K562 (cell line): ENCODE results near the gene PEX10.

Source experiments
- CREB1 ChIP-seq, 2 experiments: sonication (generic) in 1 of 2; formaldehyde crosslinking in 1 of 2; IDR thresholded peaks; 2 replicates each; pipeline versions ENCODE4 v1.6.1 to v1.8.0; 2012 to 2022; ENCODE audit warnings: inconsistent platforms in 1 of 2, mild to moderate bottlenecking in 1 of 2, missing genetic modification reagents in 1 of 2, moderate library complexity in 1 of 2
- EHMT2 ChIP-seq: fragments of 450-650 bp; IDR thresholded peaks from 2 replicates; pipeline ENCODE4 v1.6.1; 2018; ENCODE audit warnings: antibody characterized with exemption
- NCOA2 ChIP-seq, 2 experiments: fragments of 450-650 bp; IDR thresholded peaks; 2 replicates each; pipeline ENCODE4 v1.6.1; 2018; ENCODE audit warnings: mild to moderate bottlenecking in 2 of 2, moderate library complexity in 1 of 2; ENCODE audit not compliant: partially characterized antibody in 2 of 2
- POLR2A ChIP-seq: fragments of 450-650 bp; conservative IDR thresholded peaks from 2 replicates; pipeline ENCODE4 v1.6.1; 2016
- POLR2AphosphoS5 ChIP-seq: IDR thresholded peaks from 2 replicates; pipeline ENCODE4 v1.6.1; 2011; ENCODE audit warnings: mild to moderate bottlenecking, low read depth, low read length, moderate library complexity; ENCODE audit not compliant: control insufficient read depth, insufficient read depth
- POLR2G ChIP-seq: fragments of 200-400 bp; formaldehyde crosslinking; IDR thresholded peaks from 2 replicates; pipeline ENCODE4 v1.6.1; 2017; ENCODE audit warnings: low read depth, mild to moderate bottlenecking, antibody characterized with exemption, low read length, moderate library complexity
- RBM39 ChIP-seq: fragments of 200-400 bp; formaldehyde crosslinking; optimal IDR thresholded peaks from 2 replicates; pipeline ENCODE3; 2018; ENCODE audit warnings: low read depth, low read length
- ZKSCAN1 ChIP-seq: fragments of 150-350 bp; IDR thresholded peaks from 2 replicates; pipeline ENCODE4 v1.6.1; 2016; ENCODE audit warnings: low read depth, low read length
- ZNF707 ChIP-seq: fragments of 250-450 bp; sonication (Bioruptor Pico); conservative IDR thresholded peaks from 2 replicates; pipeline ENCODE4 v1.8.0; 2022; ENCODE audit warnings: inconsistent platforms, mild to moderate bottlenecking, moderate library complexity
- TF ChIP-seq, protein P1 (sequence below): sonication (generic); formaldehyde crosslinking; IDR thresholded peaks from 2 replicates; pipeline ENCODE4 v1.5.0; 2020; ENCODE audit warnings: missing genetic modification reagents
- TF ChIP-seq, protein P2 (sequence below): fragments of 150-350 bp; IDR thresholded peaks from 2 replicates; pipeline ENCODE4 v1.6.1; 2014; ENCODE audit warnings: low read depth, mild to moderate bottlenecking, low read length, borderline replicate concordance
- TF ChIP-seq, protein P3 (sequence below), 3 experiments: IDR thresholded peaks in 2 of 3; conservative IDR thresholded peaks in 1 of 3; 2 replicates each; pipeline ENCODE4 v1.5.1; 2011 to 2012; ENCODE audit warnings: low read length in 3 of 3, mild to moderate bottlenecking in 3 of 3, control low read depth in 2 of 3, improper control_type of control experiment in 1 of 3, inconsistent platforms in 1 of 3, low read depth in 1 of 3, mixed read lengths in 1 of 3, moderate library complexity in 1 of 3; ENCODE audit not compliant: insufficient read depth in 2 of 3
- TF ChIP-seq, protein P4 (sequence below): IDR thresholded peaks from 2 replicates; pipeline ENCODE4 v1.6.1; 2016; ENCODE audit warnings: missing genetic modification characterization, missing compliant biosample characterization

DNA sequence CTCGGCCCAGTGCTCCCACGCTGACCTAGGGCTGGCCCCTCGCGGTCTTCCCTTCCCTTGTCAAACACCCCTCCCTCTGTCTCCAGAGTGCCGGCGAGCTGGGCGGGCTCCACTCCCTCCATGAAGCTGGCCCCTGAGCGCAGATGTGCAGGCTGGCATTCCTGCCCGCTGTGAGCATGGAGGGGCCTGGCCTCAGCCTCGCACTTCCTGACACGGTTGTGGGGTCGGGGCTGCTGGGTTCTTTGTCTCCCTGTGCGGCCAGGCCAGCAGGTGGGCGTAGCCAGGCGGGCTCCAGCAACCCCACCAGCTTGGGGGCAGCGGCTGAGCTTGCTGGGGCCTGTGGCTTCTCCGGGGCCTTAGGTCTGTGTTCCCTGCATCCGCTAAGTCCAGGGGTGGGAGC is 14.2 kb upstream of the PEX10 start:
- TF ChIP-seq EHMT2 (no peak), POLR2G (no peak), CREB1 (IDR thresholded peaks at IDR 0.05) (no peak), CREB1 (CRISPR knock-in tag; IDR thresholded peaks at IDR 0.05) (no peak), POLR2A (no peak), RBM39 (no peak), ZKSCAN1 (no peak), NCOA2 (IDR thresholded peaks at IDR 0.05; ENCODE audit: partially characterized antibody in 2 of 2) (no peak), POLR2AphosphoS5 (no peak), ZNF707 (CRISPR knock-in tag) (no peak)
- TF ChIP-seq, protein P1, sequence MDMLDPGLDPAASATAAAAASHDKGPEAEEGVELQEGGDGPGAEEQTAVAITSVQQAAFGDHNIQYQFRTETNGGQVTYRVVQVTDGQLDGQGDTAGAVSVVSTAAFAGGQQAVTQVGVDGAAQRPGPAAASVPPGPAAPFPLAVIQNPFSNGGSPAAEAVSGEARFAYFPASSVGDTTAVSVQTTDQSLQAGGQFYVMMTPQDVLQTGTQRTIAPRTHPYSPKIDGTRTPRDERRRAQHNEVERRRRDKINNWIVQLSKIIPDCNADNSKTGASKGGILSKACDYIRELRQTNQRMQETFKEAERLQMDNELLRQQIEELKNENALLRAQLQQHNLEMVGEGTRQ = no peak
- TF ChIP-seq, protein P2, sequence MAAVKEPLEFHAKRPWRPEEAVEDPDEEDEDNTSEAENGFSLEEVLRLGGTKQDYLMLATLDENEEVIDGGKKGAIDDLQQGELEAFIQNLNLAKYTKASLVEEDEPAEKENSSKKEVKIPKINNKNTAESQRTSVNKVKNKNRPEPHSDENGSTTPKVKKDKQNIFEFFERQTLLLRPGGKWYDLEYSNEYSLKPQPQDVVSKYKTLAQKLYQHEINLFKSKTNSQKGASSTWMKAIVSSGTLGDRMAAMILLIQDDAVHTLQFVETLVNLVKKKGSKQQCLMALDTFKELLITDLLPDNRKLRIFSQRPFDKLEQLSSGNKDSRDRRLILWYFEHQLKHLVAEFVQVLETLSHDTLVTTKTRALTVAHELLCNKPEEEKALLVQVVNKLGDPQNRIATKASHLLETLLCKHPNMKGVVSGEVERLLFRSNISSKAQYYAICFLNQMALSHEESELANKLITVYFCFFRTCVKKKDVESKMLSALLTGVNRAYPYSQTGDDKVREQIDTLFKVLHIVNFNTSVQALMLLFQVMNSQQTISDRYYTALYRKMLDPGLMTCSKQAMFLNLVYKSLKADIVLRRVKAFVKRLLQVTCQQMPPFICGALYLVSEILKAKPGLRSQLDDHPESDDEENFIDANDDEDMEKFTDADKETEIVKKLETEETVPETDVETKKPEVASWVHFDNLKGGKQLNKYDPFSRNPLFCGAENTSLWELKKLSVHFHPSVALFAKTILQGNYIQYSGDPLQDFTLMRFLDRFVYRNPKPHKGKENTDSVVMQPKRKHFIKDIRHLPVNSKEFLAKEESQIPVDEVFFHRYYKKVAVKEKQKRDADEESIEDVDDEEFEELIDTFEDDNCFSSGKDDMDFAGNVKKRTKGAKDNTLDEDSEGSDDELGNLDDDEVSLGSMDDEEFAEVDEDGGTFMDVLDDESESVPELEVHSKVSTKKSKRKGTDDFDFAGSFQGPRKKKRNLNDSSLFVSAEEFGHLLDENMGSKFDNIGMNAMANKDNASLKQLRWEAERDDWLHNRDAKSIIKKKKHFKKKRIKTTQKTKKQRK = no peak
- TF ChIP-seq, protein P3, sequence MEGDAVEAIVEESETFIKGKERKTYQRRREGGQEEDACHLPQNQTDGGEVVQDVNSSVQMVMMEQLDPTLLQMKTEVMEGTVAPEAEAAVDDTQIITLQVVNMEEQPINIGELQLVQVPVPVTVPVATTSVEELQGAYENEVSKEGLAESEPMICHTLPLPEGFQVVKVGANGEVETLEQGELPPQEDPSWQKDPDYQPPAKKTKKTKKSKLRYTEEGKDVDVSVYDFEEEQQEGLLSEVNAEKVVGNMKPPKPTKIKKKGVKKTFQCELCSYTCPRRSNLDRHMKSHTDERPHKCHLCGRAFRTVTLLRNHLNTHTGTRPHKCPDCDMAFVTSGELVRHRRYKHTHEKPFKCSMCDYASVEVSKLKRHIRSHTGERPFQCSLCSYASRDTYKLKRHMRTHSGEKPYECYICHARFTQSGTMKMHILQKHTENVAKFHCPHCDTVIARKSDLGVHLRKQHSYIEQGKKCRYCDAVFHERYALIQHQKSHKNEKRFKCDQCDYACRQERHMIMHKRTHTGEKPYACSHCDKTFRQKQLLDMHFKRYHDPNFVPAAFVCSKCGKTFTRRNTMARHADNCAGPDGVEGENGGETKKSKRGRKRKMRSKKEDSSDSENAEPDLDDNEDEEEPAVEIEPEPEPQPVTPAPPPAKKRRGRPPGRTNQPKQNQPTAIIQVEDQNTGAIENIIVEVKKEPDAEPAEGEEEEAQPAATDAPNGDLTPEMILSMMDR (IDR thresholded peaks at IDR 0.05 in 2 of 3, conservative IDR thresholded peaks at IDR 0.05 in 1 of 3; ENCODE audit: insufficient read depth in 2 of 3, low read depth in 1 of 3, low read length in 3 of 3) = no peak
- TF ChIP-seq, protein P4, sequence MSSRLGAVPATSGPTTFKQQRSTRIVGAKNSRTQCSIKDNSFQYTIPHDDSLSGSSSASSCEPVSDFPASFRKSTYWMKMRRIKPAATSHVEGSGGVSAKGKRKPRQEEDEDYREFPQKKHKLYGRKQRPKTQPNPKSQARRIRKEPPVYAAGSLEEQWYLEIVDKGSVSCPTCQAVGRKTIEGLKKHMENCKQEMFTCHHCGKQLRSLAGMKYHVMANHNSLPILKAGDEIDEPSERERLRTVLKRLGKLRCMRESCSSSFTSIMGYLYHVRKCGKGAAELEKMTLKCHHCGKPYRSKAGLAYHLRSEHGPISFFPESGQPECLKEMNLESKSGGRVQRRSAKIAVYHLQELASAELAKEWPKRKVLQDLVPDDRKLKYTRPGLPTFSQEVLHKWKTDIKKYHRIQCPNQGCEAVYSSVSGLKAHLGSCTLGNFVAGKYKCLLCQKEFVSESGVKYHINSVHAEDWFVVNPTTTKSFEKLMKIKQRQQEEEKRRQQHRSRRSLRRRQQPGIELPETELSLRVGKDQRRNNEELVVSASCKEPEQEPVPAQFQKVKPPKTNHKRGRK (tag) = no peak
